Gastrocnemius medialis (tissue), 4 donors: ENCODE results near the gene BBS2. TPM values are rescaled to one million over a fixed set of nuclear protein-coding genes. Genes with fewer than 3 reads are reported as not detected.

Experiments
- ATAC-seq, 2 donors: fragments of 150-250 bp; one replicate each; pipeline ENCODE4 v1.9.1; 2016
- DNase-seq, 2 donors: peaks; one replicate each; pipeline ENCODE4 v3.0.0-alpha.2; 2019
- H3K27ac ChIP-seq, 4 donors: fragments of 200-600 bp; sonication (generic); 1 replicate in 1 of 4; 2 replicates in 3 of 4; pipeline ENCODE4 v1.5.1; 2016 to 2018; ENCODE audit warnings: mild to moderate bottlenecking in 2 of 4, moderate library complexity in 1 of 4
- H3K27me3 ChIP-seq, 3 donors: fragments of 200-600 bp; sonication (generic) in 2 of 3; 1 replicate in 1 of 3; 2 replicates in 2 of 3; pipeline versions ENCODE4 v1.5.1 to v1.6.0; 2016 to 2019; ENCODE audit warnings: mild to moderate bottlenecking in 1 of 3, moderate library complexity in 1 of 3
- H3K36me3 ChIP-seq, 2 donors: fragments of 200-600 bp; sonication (generic) in 1 of 2; one replicate each; pipeline ENCODE4 v1.5.1; 2017 to 2018
- H3K4me1 ChIP-seq, 2 donors: fragments of 200-600 bp; sonication (generic) in 1 of 2; one replicate each; pipeline ENCODE4 v1.5.1; 2016 to 2017; ENCODE audit warnings: mild to moderate bottlenecking in 2 of 2
- H3K4me3 ChIP-seq, 4 donors: fragments of 200-600 bp; sonication (generic) in 3 of 4; 1 replicate in 1 of 4; 2 replicates in 3 of 4; pipeline ENCODE4 v1.5.1; 2016 to 2019; ENCODE audit warnings: mild to moderate bottlenecking in 2 of 4
- H3K9me3 ChIP-seq, 3 donors: fragments of 200-600 bp; sonication (generic) in 2 of 3; 1 replicate in 1 of 3; 2 replicates in 2 of 3; pipeline ENCODE4 v1.5.1; 2016 to 2019
- CTCF ChIP-seq, 5 experiments: fragments of 450-650 bp in 3 of 5; fragments of 200-600 bp in 2 of 5; sonication (generic) in 2 of 5; IDR thresholded peaks in 4 of 5; conservative IDR thresholded peaks in 1 of 5; 1 replicate in 4 of 5; 2 replicates in 1 of 5; pipeline ENCODE4 v1.5.1; 2016 to 2019; ENCODE audit warnings: antibody characterized with exemption in 5 of 5, mild to moderate bottlenecking in 3 of 5, moderate library complexity in 3 of 5
- POLR2A ChIP-seq, 2 donors: fragments of 450-650 bp; IDR thresholded peaks; one replicate each; pipeline ENCODE4 v1.6.1; 2017; ENCODE audit warnings: antibody characterized with exemption in 2 of 2, mild to moderate bottlenecking in 2 of 2, moderate library complexity in 2 of 2
- in situ Hi-C, 4 donors: fragments of 200-750 bp; cut with MboI; loops; one replicate each; pipeline versions ENCODE4 v1.15.0 to v1.8.0; 2017; ENCODE audit warnings: low sequenced_read_pairs in 4 of 4
- intact Hi-C: fragments of 100-400 bp; cut with DNase I; formaldehyde crosslinking; loops from one replicate; pipeline ENCODE4 v1.15.1; 2023; ENCODE audit warnings: low total_unique reads
- total RNA-seq, 4 donors: library from RNA; depleted of rRNA; stranded (reverse); fragments of >200 nt; gene quantifications; one replicate each; pipeline versions ENCODE4 v1.1.0 to v1.2.3, GENCODE V29; 2016

BBS2 gene
- total RNA-seq, 4 donors from 2014 or later: 25.2 to 52.0 (median 28.6) TPM

- ATAC-seq: no peak
- TF ChIP-seq CTCF (IDR thresholded peaks at IDR 0.05 in 4 of 5, conservative IDR thresholded peaks at IDR 0.05 in 1 of 5) (no peak), POLR2A (IDR thresholded peaks at IDR 0.05) (no peak)
- intact Hi-C loops (no loop called here), in situ Hi-C loops (no loop called here)
- no peak for DNase-seq
- Histone ChIP-seq H3K9me3 (no peaks in the 10 kb centered on the region), H3K27ac (no peak overlapping the region), H3K4me3 (no peak overlapping the region), H3K27me3 (no peaks in the 10 kb centered on the region), H3K4me1 (no peaks in the 10 kb centered on the region), H3K36me3 (no peaks in the 10 kb centered on the region)
Measured at GRCh38 chr16:56530872-56531271, 11.0 kb upstream of the BBS2 start.

- DNase-seq (no peak), ATAC-seq (no peak)
- no peak overlapping the region for H3K27ac ChIP-seq
- H3K9me3 ChIP-seq: no peaks in the 10 kb centered on the region
- intact Hi-C loops (no loop called here), in situ Hi-C loops (no loop called here)
- TF ChIP-seq POLR2A (IDR thresholded peaks at IDR 0.05): no peak
- TF ChIP-seq CTCF (IDR thresholded peaks at IDR 0.05 in 4 of 5, conservative IDR thresholded peaks at IDR 0.05 in 1 of 5): no peak
- H3K27me3 ChIP-seq: no peaks in the 10 kb centered on the region
- H3K36me3 ChIP-seq: no peaks in the 10 kb centered on the region
- no peak overlapping the region for H3K4me3 ChIP-seq
- H3K4me1 ChIP-seq: no peaks in the 10 kb centered on the region
Measured at GRCh38 chr16:56525236-56525635, 5.4 kb upstream of the BBS2 start.

GRCh38 chr16:56520251-56520577 lies 390 bp upstream of the BBS2 start:
- H3K27me3 ChIP-seq: no peaks in the 10 kb centered on the region
- no peaks in the 10 kb centered on the region for H3K9me3 ChIP-seq
- in situ Hi-C loops: no loop called here
- no peaks in the 10 kb centered on the region for H3K36me3 ChIP-seq
- peaks cover 33 to 40% of the 10 kb centered on the region in 2 donors for H3K4me1 ChIP-seq
- TF ChIP-seq CTCF (IDR thresholded peaks at IDR 0.05 in 4 of 5, conservative IDR thresholded peaks at IDR 0.05 in 1 of 5): peak in 1 of 5 experiments; percentile 4
- TF ChIP-seq POLR2A (IDR thresholded peaks at IDR 0.05): no peak
- peak overlapping the region; percentile 90 to 92 (median 91) for H3K27ac ChIP-seq
- no peak for DNase-seq
- intact Hi-C loops: no loop called here
- peak overlapping the region; percentile 90 to 99 (median 96) for H3K4me3 ChIP-seq
- no peak for ATAC-seq

GRCh38 chr16:56518425-56518824 lies 1.4 kb downstream of the BBS2 start:
- in situ Hi-C loops (loop anchor here in 2 of 4 donors (5.0 to 10.0 kb wide), 3 partner anchors 86 to 186 kb away; partner anchors contain the start of gene MT2A (in 1 of the 2)), intact Hi-C loops (loop anchor here (10.0 kb wide), 1 partner anchor 416 kb away; the partner anchor contains the start of gene HERPUD1)
- TF ChIP-seq POLR2A (IDR thresholded peaks at IDR 0.05) (no peak), CTCF (IDR thresholded peaks at IDR 0.05 in 4 of 5, conservative IDR thresholded peaks at IDR 0.05 in 1 of 5) (no peak)
- Histone ChIP-seq H3K36me3 (no peaks in the 10 kb centered on the region), H3K27ac (peak overlapping the region; percentile 90 to 92 (median 91)), H3K4me3 (peak overlapping the region in 1 of 4 donors; percentile 96), H3K27me3 (no peaks in the 10 kb centered on the region), H3K9me3 (no peaks in the 10 kb centered on the region), H3K4me1 (peaks cover 43 to 48% of the 10 kb centered on the region in 2 donors)
- DNase-seq (no peak), ATAC-seq (peak in 1 of 2 donors; percentile 26)

- no peaks in the 10 kb centered on the region for H3K9me3 ChIP-seq
- TF ChIP-seq POLR2A (IDR thresholded peaks at IDR 0.05): no peak
- TF ChIP-seq CTCF (IDR thresholded peaks at IDR 0.05 in 4 of 5, conservative IDR thresholded peaks at IDR 0.05 in 1 of 5): no peak
- no peak for ATAC-seq
- peaks cover 45 to 49% of the 10 kb centered on the region in 2 donors for H3K4me1 ChIP-seq
- in situ Hi-C loops (loop anchor here in 2 of 4 donors (5.0 to 10.0 kb wide), 3 partner anchors 88 to 188 kb away; partner anchors contain the start of gene MT2A (in 1 of the 2)), intact Hi-C loops (loop anchor here (10.0 kb wide), 1 partner anchor 418 kb away; the partner anchor contains the start of gene HERPUD1)
- H3K36me3 ChIP-seq: no peaks in the 10 kb centered on the region
- H3K27ac ChIP-seq: no peak overlapping the region
- no peak overlapping the region for H3K4me3 ChIP-seq
- no peak for DNase-seq
- H3K27me3 ChIP-seq: no peaks in the 10 kb centered on the region
Measured at GRCh38 chr16:56517206-56517605, 2.6 kb downstream of the BBS2 start.
